Activated naive CD4-positive, alpha-beta T cell treated with anti-CD3 and anti-CD28 coated beads for 36 hours (primary cell): ENCODE data around the gene TOMM20L. TPM values are rescaled to one million over a fixed set of nuclear protein-coding genes. Genes with fewer than 3 reads are reported as not detected.

Experiments used
- CTCF ChIA-PET: fragments of 350-600 bp; sonication (Branson Sonifier 250); formaldehyde crosslinking; loops from one replicate; lab custom pipeline; 2021; ENCODE audit warnings: antibody characterized with exemption; lab: Charles Lee
- DNase-seq: peaks from one replicate; pipeline ENCODE4 v3.0.0-alpha.2; 2020
- H3K27ac Mint-ChIP-seq: one replicate; pipeline ENCODE4 v1.8.0; 2021; ENCODE audit warnings: mild to moderate bottlenecking, mixed read lengths
- H3K27me3 Mint-ChIP-seq: one replicate; pipeline ENCODE4 v1.8.0; 2021; ENCODE audit warnings: low read depth, mixed read lengths
- H3K36me3 Mint-ChIP-seq: one replicate; pipeline ENCODE4 v1.8.0; 2021; ENCODE audit warnings: low read depth, mixed read lengths
- H3K4me1 Mint-ChIP-seq: one replicate; pipeline ENCODE4 v1.8.0; 2021; ENCODE audit warnings: low read depth, mixed read lengths
- H3K4me3 Mint-ChIP-seq: one replicate; pipeline ENCODE4 v1.8.0; 2021; ENCODE audit warnings: mild to moderate bottlenecking, moderate library complexity, mixed read lengths
- H3K9me3 Mint-ChIP-seq: one replicate; pipeline ENCODE4 v1.8.0; 2021; ENCODE audit warnings: mixed read lengths
- intact Hi-C: fragments of 100-400 bp; cut with micrococcal nuclease; formaldehyde crosslinking; loops from one replicate; pipeline ENCODE4 v1.15.1; 2023
- total RNA-seq, 2 experiments: library from RNA; stranded (reverse); gene quantifications; one replicate each; pipeline ENCODE4 v1.2.3, GENCODE V29; 2021

TOMM20L gene
- total RNA-seq, 2 experiments from 2014 or later, result not detected

DNA sequence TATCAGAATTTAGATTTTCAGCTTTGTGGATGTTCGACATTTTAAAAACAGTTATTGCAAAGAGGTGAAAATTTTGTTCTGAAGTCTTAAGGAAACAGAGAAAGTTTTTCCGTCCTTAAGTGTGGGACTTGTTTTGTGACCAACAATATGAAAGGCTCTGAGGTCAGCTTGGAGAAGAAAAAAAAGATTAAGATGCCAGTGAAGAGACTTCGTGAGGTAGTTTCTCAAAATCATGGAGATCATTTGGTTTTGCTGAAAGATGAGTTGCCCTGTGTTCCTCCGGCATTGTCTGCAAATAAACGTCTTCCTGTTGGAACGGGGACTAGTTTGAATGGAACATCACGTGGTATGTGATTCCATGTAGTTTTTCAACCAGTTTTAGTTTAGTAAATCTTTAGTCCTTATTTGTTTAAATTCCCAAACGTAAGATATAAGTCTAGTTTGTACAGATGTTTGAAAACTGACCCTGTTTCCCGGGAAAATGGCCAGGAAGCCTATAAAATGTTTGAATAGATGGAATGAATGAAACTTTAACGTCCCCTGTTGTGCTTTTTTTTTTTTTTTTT lies 32.5 kb downstream of the TOMM20L start:
- Mint-ChIP-seq H3K27me3 (no peaks in the 10 kb centered on the region), H3K9me3 (no peaks in the 10 kb centered on the region), H3K27ac (peak overlapping the region; percentile 99), H3K4me1 (peaks cover 48% of the 10 kb centered on the region), H3K36me3 (peaks cover 21% of the 10 kb centered on the region), H3K4me3 (peak overlapping the region; percentile 88)
- intact Hi-C loops, result loop anchor here (5.0 kb wide), 1 partner anchor 629 kb away; no protein-coding TSS in a partner anchor
- CTCF ChIA-PET, result interaction anchor here (0.8 to 1.8 kb wide), 2 partner anchors 32 to 211 kb away, joined by 3 to 5 read pairs; no protein-coding TSS in a partner anchor
- peak; percentile 30 for DNase-seq

DNA sequence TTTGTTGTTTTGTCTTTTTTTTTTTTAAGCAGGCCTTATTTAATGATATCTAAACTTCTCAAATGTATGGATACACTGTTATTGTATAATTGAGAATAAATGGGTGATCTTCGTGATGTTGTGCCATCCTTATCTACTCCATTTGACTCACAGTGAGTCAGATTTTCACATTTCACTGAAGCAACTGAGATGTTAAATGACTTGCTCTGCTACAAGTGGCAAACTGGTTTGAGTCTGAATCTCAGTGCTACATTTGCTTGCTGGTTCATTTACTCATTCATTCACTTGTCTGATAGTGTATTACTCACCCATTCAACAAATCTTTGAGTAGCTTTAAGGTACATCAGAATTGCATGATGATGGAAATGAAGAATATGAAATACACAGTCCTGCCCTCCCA lies 34.4 kb downstream of the TOMM20L start:
- Mint-ChIP-seq H3K27ac (no peak overlapping the region), H3K27me3 (no peaks in the 10 kb centered on the region), H3K4me3 (no peak overlapping the region), H3K9me3 (no peaks in the 10 kb centered on the region), H3K4me1 (peaks cover 38% of the 10 kb centered on the region), H3K36me3 (peaks cover 25% of the 10 kb centered on the region)
- intact Hi-C loops, result loop anchor here (1.0 kb wide), 3 partner anchors 142 to 211 kb away; no protein-coding TSS in a partner anchor
- CTCF ChIA-PET, result interaction anchor here (0.6 to 1.1 kb wide), 2 partner anchors 34 to 231 kb away, joined by 3 to 10 read pairs; partner anchors contain the start of gene TOMM20L
- peak; percentile 35 for DNase-seq

DNA sequence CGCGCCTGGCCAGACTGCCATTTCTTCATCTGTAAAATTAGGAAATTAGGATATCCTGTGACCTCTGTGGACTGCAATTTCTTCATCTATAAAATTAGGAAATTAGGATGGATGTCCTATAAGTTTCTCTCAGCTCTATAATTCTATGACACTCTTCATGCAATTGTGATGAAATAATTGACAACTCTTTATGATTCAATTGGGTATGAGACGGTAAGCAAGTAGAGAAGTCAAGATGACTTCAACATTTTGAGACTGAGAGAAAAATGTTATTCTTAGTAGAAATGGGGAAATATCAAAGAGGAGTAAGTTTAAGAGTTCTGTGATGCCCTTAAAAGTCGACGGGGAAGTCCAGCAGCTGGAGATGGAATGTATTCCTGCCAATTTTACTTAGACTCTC lies 43.7 kb downstream of the TOMM20L start:
- H3K4me3 Mint-ChIP-seq, result no peak overlapping the region
- DNase-seq, result no peak
- CTCF ChIA-PET, result no interaction called here
- H3K27ac Mint-ChIP-seq, result no peak overlapping the region
- intact Hi-C loops, result no loop called here
- peaks cover 18% of the 10 kb centered on the region for H3K36me3 Mint-ChIP-seq
- H3K27me3 Mint-ChIP-seq, result no peaks in the 10 kb centered on the region
- H3K4me1 Mint-ChIP-seq, result no peaks in the 10 kb centered on the region
- no peaks in the 10 kb centered on the region for H3K9me3 Mint-ChIP-seq

DNA sequence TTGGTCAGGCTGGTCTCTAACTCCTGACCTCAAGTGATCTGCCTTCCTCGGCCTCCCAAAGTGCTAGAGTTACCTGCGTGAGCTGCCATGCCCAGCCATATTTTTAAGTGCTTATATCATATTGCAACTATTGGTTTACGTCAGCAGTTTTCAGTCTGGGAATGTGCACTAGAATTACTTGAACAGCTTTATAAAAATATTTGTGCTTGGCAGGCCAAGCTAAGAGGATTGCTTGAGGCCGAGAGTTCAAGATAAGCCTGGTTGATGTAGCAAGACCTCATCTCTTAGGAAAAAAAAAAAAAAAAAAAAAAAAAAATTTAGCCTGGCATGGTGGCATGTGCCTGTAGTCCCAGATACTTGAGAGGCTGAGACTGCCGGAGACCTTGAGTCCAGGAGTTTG lies 48.9 kb downstream of the TOMM20L start:
- H3K4me1 Mint-ChIP-seq, result no peaks in the 10 kb centered on the region
- CTCF ChIA-PET, result interaction anchor here (0.5 to 1.2 kb wide), 2 partner anchors 23 to 43 kb away, joined by 3 to 7 read pairs; no protein-coding TSS in a partner anchor
- H3K27ac Mint-ChIP-seq, result no peak overlapping the region
- no peak for DNase-seq
- H3K36me3 Mint-ChIP-seq, result peaks cover 10% of the 10 kb centered on the region
- H3K9me3 Mint-ChIP-seq, result no peaks in the 10 kb centered on the region
- H3K4me3 Mint-ChIP-seq, result no peak overlapping the region
- intact Hi-C loops, result no loop called here
- no peaks in the 10 kb centered on the region for H3K27me3 Mint-ChIP-seq

DNA sequence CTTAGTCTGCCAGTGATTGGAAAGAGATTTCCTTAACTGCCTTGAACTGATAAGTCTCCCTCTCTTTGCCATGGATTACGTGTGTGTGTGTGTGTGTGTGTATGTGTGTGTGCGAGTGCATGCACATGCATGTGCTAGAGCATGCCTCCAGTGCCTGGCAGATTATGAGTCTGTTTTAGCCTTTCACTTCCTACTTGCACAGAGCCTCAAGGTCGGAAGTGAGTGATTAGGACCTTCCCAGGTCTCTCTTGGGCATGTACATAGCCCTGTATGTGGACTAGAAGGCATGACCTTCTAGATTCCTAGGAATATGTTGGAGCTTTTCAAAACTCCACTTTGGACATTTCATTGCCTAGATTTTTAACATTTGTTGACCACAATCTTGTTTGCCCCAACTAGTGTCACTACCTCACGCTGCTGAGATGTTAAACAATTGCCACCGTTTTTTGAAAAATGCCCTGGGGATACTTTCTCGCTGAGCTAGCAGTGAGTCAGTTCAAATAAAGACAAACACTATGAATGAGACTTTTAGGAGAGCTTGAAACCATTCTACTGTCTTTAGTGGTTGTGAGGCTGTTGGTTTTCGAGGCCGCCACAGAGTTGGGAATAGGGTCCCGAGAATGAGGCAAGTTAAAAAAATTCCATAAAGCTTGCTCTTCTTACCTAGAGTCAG lies 60.0 kb downstream of the TOMM20L start:
- DNase-seq, result no peak
- Mint-ChIP-seq H3K4me1 (no peaks in the 10 kb centered on the region), H3K27ac (no peak overlapping the region), H3K27me3 (no peaks in the 10 kb centered on the region), H3K36me3 (peaks cover 22% of the 10 kb centered on the region), H3K9me3 (no peaks in the 10 kb centered on the region), H3K4me3 (no peak overlapping the region)
- CTCF ChIA-PET, result interaction anchor here (0.6 to 1.3 kb wide), 4 partner anchors 18 to 288 kb away, joined by 3 to 5 read pairs (median 4); no protein-coding TSS in a partner anchor
- intact Hi-C loops, result no loop called here

Other genes starting within 250 kb of the TOMM20L start
- gene ARMH4, start 243.7 kb upstream of the TOMM20L start, total RNA-seq, result under 1 TPM in 1 of 2 experiments, not detected in 1; 0.43 TPM
- gene ACTR10, start 195.8 kb upstream of the TOMM20L start, total RNA-seq, result 10 to 100 TPM; 29.5 to 29.7 TPM
- gene PSMA3, start 151.1 kb upstream of the TOMM20L start, total RNA-seq, result 100 to 1,000 TPM; 399 to 424 TPM
- gene ARID4A, start 97.4 kb upstream of the TOMM20L start, total RNA-seq, result 10 to 100 TPM; 18.9 to 20.4 TPM
- 10 to 100 TPM; 60.7 to 64.4 TPM for gene TIMM9, start 31.6 kb downstream of the TOMM20L start, total RNA-seq
- 10 to 100 TPM; 40.4 to 41.8 TPM for gene KIAA0586, start 31.8 kb downstream of the TOMM20L start, total RNA-seq
- gene DACT1, start 242.0 kb downstream of the TOMM20L start, total RNA-seq, result 1 to 10 TPM; 4.0 to 5.2 TPM